Cardiac fibroblast (primary cell): Measurements from ENCODE around the gene STAU1.
"Not testable (repeated sequence)": the region's sequence is repeated elsewhere in the genome, so short reads cannot be mapped to it uniquely, and the experiment has no call there.

Source experiments
- DNase-seq, 2 donors: peaks; one replicate each; pipeline versions ENCODE4 v3.0.0 to v3.0.0-alpha.2; 2010; ENCODE audit warnings: low read depth in 2 of 2
- H3K4me3 ChIP-seq, 2 donors: replicated peaks in 1 of 2; 1 replicate in 1 of 2; 2 replicates in 1 of 2; pipeline ENCODE4 v1.5.1; 2011; ENCODE audit warnings: low read depth in 2 of 2, low read length in 2 of 2, mild to moderate bottlenecking in 2 of 2, moderate library complexity in 1 of 2
- CTCF ChIP-seq: IDR thresholded peaks from one replicate; pipeline ENCODE4 v1.5.1; 2011; ENCODE audit warnings: low read depth, mild to moderate bottlenecking, low read length, inconsistent platforms

STAU1 gene

DNA sequence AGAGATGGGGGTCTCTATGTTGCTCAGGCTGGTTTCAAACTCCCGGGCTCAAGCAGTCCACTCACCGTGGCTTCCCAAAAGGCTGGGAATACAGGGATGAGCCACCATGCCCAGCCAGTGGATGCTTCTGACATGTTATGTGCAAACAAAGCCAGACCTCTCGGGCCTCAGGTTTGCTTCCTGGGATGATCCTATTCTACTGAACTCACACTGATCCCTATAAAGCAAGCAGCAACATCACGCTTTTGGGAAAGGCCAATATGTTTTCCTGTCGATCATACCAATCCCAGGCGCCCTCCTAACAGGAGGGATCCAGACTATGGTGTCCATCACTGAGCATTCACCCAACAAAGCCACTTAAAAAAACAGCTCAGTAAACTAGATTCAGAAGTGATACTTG, 81.8 kb downstream of the STAU1 start:
- no peak for TF ChIP-seq CTCF
- DNase-seq, result no peak
- H3K4me3 ChIP-seq, result no peak overlapping the region

- not testable (repeated sequence) for H3K4me3 ChIP-seq, DNase-seq
Observed at GRCh38 chr20:49104979-49105547, 83.1 kb downstream of the STAU1 start.

GRCh38 chr20:49104365-49104648, 83.8 kb downstream of the STAU1 start:
- TF ChIP-seq CTCF, result no peak
- no peak overlapping the region for H3K4me3 ChIP-seq
- DNase-seq, result no peak

DNA sequence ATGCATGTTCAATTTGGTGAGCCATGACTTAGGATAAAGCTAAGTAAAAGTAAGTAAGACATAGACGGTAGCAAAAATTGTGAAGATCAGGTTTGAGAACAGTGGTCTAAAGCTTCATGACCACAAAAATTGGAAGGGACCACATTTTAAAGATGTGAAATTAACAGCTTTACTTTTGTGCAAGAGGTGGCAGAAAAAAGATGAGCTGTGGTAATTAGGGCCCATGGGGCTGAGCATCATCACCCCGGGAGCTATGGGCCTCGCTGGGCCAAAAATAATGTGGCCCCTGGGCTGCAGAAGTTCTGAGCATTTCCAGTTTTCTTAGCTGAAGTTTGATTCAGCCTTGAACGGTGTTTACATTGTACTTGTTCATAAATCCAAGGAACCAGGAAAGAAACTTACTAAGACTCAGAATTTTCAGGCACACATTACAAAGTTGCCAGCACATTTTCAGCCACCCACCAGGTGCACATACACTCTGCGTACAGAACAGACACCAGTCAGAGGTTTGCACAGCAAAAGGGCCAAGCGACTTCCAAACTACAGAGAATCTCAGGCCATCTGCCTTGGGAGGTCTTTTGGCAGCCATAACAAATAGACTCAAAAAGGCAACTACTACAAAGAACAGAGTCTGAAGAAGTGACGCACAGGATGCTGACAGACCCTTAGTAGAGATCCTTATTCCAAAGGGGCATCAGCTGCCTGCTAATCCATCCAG, 84.3 kb downstream of the STAU1 start:
- H3K4me3 ChIP-seq, result no peak overlapping the region
- TF ChIP-seq CTCF, result no peak
- DNase-seq, result no peak

GRCh38 chr20:49103019-49103418, 85.1 kb downstream of the STAU1 start:
- no peak for TF ChIP-seq CTCF
- no peak for DNase-seq
- H3K4me3 ChIP-seq, result no peak overlapping the region

DNA sequence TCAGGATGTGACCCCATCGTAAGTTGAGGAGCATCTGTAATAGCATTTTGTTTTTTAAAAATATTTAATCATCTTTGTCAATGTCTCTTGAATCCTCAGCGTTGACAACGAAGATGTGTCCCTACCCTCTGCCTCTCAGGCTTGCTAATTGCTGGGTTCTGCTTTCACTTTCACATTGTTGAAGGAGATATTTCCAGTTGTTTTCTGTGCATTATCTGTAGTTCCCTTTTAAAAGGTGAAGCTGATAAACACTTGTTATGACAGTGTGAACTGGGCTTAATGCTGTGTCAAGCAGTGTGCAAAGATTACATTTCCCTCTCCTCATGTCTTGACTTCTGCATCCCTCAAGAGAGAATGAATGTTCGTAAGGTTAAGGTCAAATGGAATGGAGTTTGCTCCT, 87.2 kb downstream of the STAU1 start:
- no peak overlapping the region for H3K4me3 ChIP-seq
- TF ChIP-seq CTCF, result no peak
- DNase-seq, result no peak

DNA sequence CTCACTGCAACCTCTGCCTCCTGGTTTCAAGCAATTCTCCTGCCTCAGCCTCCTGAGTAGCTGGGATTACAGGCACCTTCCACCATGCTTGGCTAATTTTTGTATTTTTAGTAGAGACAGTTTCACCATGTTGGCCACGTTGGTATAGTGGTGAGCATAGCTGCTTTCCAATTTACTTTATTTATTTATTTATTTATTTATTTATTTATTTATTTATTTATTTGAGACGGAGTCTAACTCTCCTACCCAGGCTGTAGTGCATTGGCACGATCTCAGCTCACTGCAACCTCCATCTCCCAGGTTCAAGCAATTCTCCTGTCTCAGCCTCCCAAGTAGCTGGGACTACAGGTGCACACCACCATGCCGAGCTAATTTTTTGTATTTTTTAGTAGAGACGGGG, 87.8 kb downstream of the STAU1 start:
- not testable (repeated sequence) for H3K4me3 ChIP-seq, DNase-seq

DNA sequence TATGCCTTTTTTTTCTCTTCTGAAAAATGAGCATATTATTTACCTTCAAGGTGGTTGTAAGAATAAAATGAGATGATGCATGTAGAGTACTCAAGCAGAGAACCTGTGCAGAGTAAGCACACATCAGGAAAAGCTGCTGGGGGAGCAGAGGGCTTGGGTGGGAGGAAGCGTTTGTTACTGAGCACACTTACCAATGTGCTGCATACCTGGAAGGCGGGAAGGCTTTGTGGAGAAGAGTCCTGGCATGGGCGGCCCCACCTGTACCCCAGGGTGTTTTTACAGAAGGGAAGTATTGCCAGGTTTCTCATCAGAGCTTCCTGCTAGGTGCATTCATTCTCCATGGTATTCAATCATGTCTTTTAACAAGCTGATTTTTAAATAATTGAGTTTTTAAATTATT, 89.1 kb downstream of the STAU1 start:
- H3K4me3 ChIP-seq, result no peak overlapping the region
- no peak for DNase-seq
- TF ChIP-seq CTCF, result no peak
